ENCODE data around the gene CLEC2B.
"Not testable (repeated sequence)": the region's sequence is repeated elsewhere in the genome, so short reads cannot be mapped to it uniquely, and the experiment has no call there.

Gene CLEC2B

DNA sequence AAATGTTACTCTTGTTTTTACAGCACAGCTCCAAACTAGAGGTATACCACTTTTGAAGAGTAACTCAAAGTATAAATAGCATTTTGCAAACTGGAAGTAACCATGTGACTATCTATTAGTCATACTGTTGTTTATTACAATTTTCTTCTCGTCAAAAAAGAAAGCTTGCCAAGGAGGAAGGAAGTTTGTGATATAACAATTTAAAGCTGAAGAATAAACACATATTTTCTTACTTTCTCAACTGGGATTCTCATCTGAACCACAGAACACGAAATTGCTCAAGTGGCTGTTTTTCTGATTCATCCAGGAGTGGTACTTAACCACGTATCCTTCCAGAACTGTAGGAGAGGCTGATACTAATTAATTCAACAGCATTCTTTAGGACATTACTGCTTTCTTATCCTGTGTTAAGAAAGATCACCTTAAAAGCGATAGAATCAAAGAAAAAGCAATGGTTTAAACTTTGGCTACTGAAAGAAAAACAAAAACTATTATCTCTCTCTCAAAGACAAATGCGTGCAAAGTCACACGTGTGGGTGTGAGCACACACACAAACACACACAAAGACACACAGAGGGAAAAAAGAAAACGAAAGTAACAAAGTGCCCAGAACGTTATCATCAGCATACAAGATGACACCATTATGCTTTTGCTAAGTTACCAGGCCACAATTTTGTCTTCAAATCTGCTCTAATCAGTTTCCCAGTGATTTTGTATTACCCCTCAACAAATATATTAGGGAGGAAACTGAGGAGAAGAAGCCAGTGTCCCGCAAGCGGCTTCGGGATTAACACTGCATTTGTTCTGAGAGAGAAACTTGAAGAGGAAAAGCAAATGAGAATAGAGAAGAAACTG, at the start of gene CLEC2B:
CLEC2B (minus strand) TSS at position 48 of the 855 bp plus-strand sequence.
- peak; percentile 69 for DNase-seq

GRCh38 chr12:9911708-9912107, 42.6 kb upstream of the CLEC2B start:
- DNase-seq: no peak

DNA sequence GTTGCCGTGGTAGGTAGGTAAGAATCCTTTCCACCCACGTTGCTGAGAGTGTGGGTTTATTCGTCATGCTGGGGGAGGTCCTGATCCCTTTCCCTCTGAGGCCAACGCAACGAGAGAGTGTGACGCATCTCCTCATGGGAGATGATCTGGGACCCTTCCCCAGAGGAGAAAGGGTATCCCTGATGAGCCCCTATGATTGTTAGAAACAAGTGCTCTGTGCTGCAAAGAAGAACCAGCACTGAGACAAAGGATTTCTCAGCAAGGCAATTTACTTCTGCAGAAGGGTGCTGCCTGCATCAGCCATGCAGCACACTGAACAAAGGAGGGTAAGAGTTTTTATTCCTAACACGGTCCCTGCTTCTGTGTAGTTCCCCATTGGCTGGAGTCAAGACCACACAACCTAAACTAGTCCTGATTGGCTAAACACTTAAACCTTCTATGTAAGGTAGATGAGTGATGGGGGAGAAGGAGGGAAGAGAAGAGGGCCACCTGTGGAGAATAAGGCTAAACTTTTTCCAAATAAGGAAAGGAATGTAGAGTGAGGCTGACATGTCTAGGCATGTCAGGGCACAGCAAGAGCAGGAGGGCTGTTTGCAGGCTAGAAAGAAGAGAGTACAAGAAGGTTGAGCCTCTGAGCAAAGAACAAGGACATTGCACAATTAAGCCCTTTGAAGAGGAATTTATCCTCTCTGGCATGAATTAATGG, 41.7 kb upstream of the CLEC2B start:
- no peak for DNase-seq

DNA sequence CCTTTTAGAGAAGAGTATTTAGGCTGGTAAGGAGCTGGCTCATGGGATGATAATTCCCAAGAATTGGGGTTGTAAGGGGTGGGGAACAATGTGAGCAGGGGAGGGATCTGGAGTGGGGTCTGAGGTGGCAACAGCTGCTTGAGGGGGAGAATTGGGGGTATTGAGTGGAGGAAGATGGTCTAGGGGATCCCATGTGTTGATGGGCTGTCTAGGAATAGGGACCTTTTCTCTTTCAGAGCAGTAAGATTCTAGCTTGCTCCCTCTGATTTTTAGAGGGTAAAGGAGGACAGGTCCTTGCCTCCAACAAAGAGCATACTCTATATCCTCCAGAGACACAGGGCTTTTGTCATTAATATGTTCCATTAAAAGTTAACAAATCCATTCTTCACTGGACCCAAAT, 40.6 kb upstream of the CLEC2B start:
- no peak for DNase-seq

GRCh38 chr12:9908350-9908749, 39.2 kb upstream of the CLEC2B start:
- DNase-seq: no peak

GRCh38 chr12:9907769-9908168, 38.6 kb upstream of the CLEC2B start:
- DNase-seq: no peak

- peak; percentile 66 for DNase-seq
Observed at GRCh38 chr12:9906873-9907272, 37.7 kb upstream of the CLEC2B start.

DNA sequence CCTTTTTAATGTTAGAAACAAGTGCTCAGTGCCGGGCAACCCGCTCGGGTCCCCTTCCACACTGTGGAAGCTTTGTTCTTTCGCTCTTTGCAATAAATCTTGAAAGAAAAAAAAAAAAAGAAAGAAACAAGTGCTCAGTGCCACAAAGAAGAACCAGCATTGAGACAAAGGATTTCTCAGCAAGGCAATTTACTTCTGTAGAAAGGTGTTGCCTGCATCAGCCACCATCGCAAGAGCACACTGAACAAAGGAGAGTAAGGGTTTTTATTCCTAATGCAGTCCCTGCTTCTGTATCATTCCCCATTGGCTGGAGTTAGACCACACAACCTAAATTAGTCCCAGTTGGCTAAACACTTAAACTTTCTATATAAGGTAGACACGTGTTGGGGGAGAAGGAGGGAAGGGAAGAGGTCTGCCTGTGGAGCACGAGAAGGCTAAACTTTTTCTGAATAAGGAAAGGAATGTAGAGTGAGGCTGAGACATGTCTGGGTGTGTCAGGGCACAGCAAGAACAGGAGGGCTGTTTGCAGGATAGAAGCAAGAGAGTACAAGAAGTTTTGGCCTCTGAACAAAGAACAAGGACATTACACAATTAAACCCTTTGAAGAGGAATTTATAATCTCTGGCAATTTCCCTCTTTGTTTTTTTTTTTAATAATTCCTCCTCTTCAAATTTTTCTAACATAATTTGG, 33.5 kb upstream of the CLEC2B start:
- DNase-seq: no peak

- no peak for DNase-seq
Observed at GRCh38 chr12:9900930-9901329, 31.8 kb upstream of the CLEC2B start.

- DNase-seq: no peak
Observed at GRCh38 chr12:9899209-9899608, 30.1 kb upstream of the CLEC2B start.

DNA sequence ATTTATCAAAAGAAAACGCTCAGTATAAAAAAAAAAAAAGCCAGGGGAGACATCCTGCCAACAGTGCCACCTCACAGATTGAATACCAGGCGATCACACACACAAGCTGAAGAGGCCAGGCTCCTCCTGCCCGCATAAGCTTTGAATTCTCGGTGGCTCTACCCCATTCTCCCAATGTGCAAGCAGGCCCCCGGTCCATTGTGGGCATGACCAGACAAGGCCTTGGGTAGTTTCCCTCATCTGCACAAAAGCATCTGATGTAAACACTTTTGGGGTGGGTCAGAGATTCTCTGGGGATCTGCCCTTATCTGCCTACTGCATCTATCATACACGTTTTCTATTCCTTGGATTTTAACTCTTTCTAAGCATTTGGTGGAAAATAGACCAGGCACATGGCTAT, 28.4 kb upstream of the CLEC2B start:
- DNase-seq: no peak

GRCh38 chr12:9895215-9895971, 26.2 kb upstream of the CLEC2B start:
- no peak for DNase-seq

GRCh38 chr12:9888665-9889273, 19.6 kb upstream of the CLEC2B start:
- DNase-seq: no peak

GRCh38 chr12:9883175-9883574, 14.0 kb upstream of the CLEC2B start:
- no peak for DNase-seq

DNA sequence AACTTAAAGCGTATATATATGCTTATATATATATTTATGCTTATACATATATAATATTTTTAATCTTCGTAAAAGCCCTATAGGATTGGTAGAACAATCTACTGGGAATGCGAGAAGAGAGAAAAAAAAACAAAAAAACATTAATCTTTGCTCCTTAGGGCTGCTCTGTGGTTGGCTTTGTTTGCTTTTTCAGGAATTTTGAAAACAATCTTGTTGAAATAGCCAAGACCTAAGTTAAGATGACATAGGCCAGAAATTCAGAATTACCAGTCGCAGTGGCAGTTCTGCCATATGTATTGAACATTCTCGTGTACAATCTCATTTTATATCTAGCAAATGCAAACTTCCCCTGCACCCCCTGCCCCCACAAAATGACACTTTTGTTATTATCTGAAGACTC, 12.8 kb upstream of the CLEC2B start:
- no peak for DNase-seq

DNA sequence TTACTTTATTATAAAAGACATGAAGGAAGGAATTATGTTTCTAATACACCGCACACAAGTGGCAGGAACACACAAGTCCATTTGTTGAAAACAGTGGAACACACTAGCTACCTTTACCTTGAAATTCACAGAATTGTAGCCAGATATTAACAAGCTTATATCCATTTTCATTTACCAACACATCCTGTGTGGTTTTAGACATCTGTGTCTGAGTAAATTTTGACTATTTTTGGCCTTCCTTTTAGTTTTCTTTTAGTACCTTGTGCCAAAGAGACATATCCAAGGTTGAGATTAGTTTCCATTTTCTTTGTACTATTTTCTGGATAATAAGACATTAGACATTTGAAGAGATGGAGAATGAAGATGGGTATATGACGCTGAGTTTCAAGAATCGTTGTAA, 12.1 kb upstream of the CLEC2B start, which contains the start of gene KLRF2:
KLRF2 (plus strand) TSS at position 244 of the 400 bp plus-strand sequence; CDS start at position 351, 107 bp downstream.
- DNase-seq: no peak

GRCh38 chr12:9880532-9881078, 11.5 kb upstream of the CLEC2B start:
- DNase-seq: no peak

- DNase-seq: not testable (repeated sequence)
Observed at GRCh38 chr12:9876120-9876519, 7.0 kb upstream of the CLEC2B start.

DNA sequence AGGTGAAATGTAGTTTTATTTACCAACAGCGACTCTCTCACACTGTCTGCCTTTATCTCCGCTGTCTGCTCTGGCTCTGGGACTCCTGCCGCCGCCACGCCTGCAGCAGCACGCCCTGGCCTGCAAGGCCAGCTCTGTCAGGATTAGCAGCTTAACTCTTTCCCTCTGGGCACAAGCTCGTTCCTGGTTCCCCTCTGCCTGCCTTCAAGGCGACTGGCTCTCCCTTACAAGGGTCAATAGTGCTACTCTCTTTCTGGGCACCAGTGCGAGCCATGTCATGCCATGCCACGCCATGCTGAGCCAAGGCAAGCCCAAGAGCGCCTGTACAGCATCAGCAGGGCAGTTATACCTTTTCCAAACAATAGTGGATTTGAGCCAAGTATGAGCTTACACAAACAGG, 3.6 kb upstream of the CLEC2B start:
- no peak for DNase-seq

DNA sequence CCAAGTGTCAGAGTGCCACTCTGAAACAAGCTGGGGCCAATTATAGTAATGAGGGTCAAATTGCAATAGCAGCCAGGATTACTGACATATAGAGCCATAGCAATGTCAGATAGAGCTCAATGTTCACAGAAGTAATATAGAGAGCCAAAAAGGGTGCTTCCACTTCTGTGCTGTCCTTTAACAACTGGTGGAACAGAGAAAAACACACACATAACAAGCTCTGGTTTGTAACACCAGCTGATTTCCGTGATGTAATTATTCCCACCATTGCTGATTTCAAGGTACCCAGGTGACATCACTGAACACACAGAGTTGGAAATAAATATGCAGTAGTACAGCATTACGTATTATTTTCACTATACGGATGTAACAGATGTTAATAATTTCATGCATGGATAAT, 3.0 kb upstream of the CLEC2B start:
- DNase-seq: no peak

- DNase-seq: no peak
Observed at GRCh38 chr12:9870286-9870866, 1.2 kb upstream of the CLEC2B start.

DNA sequence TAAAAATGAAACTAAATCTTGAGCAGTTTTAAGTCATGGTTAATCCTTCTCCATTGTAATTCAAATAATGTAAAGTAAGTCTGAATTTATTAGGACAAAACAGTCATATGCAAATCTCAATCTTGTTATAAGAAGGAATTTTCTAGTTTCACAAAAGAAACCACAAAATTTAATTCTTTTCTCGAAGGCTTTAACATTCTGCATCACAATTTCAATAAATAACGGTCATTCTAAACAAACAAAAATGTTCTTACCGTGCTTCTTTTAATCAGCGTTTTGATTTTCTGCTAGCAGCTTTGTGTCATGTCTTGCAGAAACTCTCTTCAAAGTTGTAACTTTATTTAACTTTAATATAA, 225 bp downstream of the CLEC2B start:
- no peak for DNase-seq

Data from activated CD8-positive, alpha-beta memory T cell treated with anti-CD3 and anti-CD28 coated beads for 24 hours (primary cell).